SU-DHL-6 (cell line): ENCODE data around the gene RASL10A.

ENCODE experiments used
- H2AFZ ChIP-seq: fragments of 200-600 bp; sonication (generic); 2 replicates; pipeline ENCODE4 v1.6.1; 2014; ENCODE audit warnings: low read depth, mild to moderate bottlenecking, moderate library complexity, mixed read lengths, antibody characterized with exemption, low read length; ENCODE audit not compliant: severe bottlenecking
- H3F3A ChIP-seq: fragments of 200-600 bp; shearing (Covaris generic); 2 replicates; pipeline ENCODE4 v1.6.0; 2016; ENCODE audit warnings: antibody characterized with exemption, mild to moderate bottlenecking; ENCODE audit not compliant: insufficient read depth
- H3K27ac ChIP-seq: fragments of 200-600 bp; sonication (generic); 2 replicates; pipeline ENCODE4 v1.5.1; 2016; ENCODE audit warnings: low read depth, mild to moderate bottlenecking, low read length, moderate library complexity, mixed read lengths
- H3K27me3 ChIP-seq: fragments of 200-600 bp; sonication (generic), shearing (Covaris generic); 2 replicates; pipeline ENCODE4 v1.6.0; 2014; ENCODE audit warnings: mild to moderate bottlenecking, low read length
- H3K36me3 ChIP-seq: fragments of 200-600 bp; sonication (generic); 2 replicates; pipeline ENCODE4 v1.6.1; 2014; ENCODE audit warnings: mild to moderate bottlenecking, low read length, mixed read lengths
- H3K4me2 ChIP-seq: fragments of 300-600, 200-600 bp; shearing (Covaris generic), sonication (generic); 2 replicates; pipeline ENCODE4 v1.6.0; 2014; ENCODE audit warnings: low read length, low read depth, mild to moderate bottlenecking; ENCODE audit not compliant: poor library complexity, severe bottlenecking
- H3K4me3 ChIP-seq: fragments of 200-600 bp; sonication (generic); 2 replicates; pipeline ENCODE4 v1.5.1; 2014; ENCODE audit warnings: antibody characterized with exemption, low read length, mild to moderate bottlenecking, mixed read lengths; ENCODE audit not compliant: insufficient read depth, poor library complexity, severe bottlenecking
- H3K79me2 ChIP-seq: fragments of 200-600 bp; sonication (generic); 2 replicates; pipeline ENCODE4 v1.6.1; 2014; ENCODE audit warnings: mild to moderate bottlenecking, low read length, moderate library complexity; ENCODE audit not compliant: insufficient read depth
- H3K9ac ChIP-seq: fragments of 200-600 bp; sonication (generic); 2 replicates; pipeline ENCODE4 v1.7.0; 2014; ENCODE audit warnings: mild to moderate bottlenecking, low read length
- H3K9me2 ChIP-seq: fragments of 200-600 bp; sonication (generic); replicated peaks from 2 replicates; pipeline ENCODE4 v1.6.1; 2014; ENCODE audit warnings: low read length; ENCODE audit not compliant: insufficient read depth
- H3K9me3 ChIP-seq: fragments of 200-600 bp; sonication (generic); 2 replicates; pipeline ENCODE4 v1.6.1; 2014; ENCODE audit warnings: low read length, mixed read lengths; ENCODE audit not compliant: insufficient read depth
- H4K20me1 ChIP-seq: fragments of 200-600 bp; sonication (generic); 2 replicates; pipeline ENCODE4 v1.6.1; 2014; ENCODE audit warnings: low read depth, mild to moderate bottlenecking, antibody characterized with exemption, low read length, moderate library complexity, mixed read lengths
- EZH2phosphoT487 ChIP-seq: fragments of 200-600 bp; sonication (generic), shearing (Covaris generic); conservative IDR thresholded peaks from 2 replicates; pipeline ENCODE4 v1.6.1; 2018; ENCODE audit warnings: mild to moderate bottlenecking, antibody characterized with exemption, low read length, moderate library complexity, mixed read lengths
- TF ChIP-seq, protein P1 (sequence below): fragments of 200-600 bp; sonication (generic); IDR thresholded peaks from one replicate; pipeline ENCODE4 v1.5.1; 2017; ENCODE audit warnings: antibody characterized with exemption, mild to moderate bottlenecking, low read length, moderate library complexity; ENCODE audit not compliant: insufficient read depth, poor library complexity, severe bottlenecking

RASL10A gene

DNA sequence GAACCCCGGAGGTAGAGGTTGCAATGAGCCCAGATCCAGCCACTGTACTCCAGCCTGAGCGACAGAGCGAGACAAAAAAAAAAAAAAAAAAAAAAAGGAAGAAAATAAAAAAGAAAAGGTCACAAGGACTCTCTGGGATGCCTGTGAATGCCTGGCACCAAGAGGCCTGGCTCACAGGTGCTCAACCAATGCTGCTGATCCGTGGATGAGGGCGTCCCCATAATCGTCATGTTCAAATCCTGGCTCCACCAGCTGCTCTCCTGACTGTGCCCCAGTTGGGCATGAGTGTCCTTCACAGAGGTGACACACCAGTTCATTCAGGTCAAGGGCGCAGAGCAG lies 9.7 kb downstream of the RASL10A start:
- H3K79me2 ChIP-seq = no peaks in the 10 kb centered on the region
- H3K9me3 ChIP-seq = no peaks in the 10 kb centered on the region
- H3K4me2 ChIP-seq = no peak overlapping the region
- no peak overlapping the region for H3K4me3 ChIP-seq
- H3K27me3 ChIP-seq = no peaks in the 10 kb centered on the region
- H3K9ac ChIP-seq = no peak overlapping the region
- no peak overlapping the region for H3K27ac ChIP-seq
- TF ChIP-seq EZH2phosphoT487 = no peak
- TF ChIP-seq, protein P1, sequence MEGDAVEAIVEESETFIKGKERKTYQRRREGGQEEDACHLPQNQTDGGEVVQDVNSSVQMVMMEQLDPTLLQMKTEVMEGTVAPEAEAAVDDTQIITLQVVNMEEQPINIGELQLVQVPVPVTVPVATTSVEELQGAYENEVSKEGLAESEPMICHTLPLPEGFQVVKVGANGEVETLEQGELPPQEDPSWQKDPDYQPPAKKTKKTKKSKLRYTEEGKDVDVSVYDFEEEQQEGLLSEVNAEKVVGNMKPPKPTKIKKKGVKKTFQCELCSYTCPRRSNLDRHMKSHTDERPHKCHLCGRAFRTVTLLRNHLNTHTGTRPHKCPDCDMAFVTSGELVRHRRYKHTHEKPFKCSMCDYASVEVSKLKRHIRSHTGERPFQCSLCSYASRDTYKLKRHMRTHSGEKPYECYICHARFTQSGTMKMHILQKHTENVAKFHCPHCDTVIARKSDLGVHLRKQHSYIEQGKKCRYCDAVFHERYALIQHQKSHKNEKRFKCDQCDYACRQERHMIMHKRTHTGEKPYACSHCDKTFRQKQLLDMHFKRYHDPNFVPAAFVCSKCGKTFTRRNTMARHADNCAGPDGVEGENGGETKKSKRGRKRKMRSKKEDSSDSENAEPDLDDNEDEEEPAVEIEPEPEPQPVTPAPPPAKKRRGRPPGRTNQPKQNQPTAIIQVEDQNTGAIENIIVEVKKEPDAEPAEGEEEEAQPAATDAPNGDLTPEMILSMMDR = no peak
- no peak overlapping the region for H2AFZ ChIP-seq
- H3F3A ChIP-seq = peaks cover 12% of the 10 kb centered on the region; the same call in 1 of the 2 replicates
- no peaks in the 10 kb centered on the region for H4K20me1 ChIP-seq
- H3K36me3 ChIP-seq = no peaks in the 10 kb centered on the region
- H3K9me2 ChIP-seq = no peaks in the 10 kb centered on the region

DNA sequence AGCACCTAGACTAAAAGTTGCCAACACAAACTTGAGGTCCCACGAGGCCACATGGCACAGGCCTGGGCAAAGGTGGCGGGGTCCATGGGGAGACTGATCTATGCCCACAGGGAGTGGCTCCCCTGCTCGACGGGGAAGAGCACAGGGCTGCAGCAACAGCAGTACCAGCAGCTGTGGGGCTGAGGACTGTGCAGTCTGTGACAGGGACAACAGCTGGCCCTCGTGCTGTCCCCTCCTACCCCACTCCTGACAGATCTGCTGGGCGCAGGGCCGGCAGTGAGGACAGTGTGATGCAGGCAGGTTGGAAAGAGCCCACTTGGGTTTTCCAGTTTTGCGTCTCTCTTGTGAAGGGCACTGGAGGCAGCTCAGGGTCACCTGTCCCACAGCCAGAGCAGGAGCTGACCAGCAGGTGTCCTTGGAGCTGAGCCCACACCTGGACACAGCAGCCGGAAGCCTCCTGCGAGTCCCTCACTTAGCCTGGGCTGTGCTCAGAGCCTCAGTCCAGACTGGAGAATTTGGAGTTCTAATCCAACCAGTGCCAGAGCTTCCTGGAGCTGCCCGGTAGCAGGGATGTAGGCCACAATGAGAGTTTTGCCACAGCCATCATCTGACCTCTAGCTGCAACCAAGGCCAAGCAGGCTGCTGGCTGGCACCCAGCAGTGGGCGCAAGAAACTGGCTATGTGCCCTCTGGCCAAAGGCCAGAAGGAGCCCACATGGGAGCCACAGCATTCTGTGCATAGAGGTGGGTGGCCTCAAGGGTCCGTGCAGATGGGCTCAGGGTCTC lies 12.6 kb downstream of the RASL10A start:
- Histone ChIP-seq H3K27me3 (no peaks in the 10 kb centered on the region), H3K27ac (no peak overlapping the region), H3K9me2 (no peaks in the 10 kb centered on the region), H3F3A (peaks cover 25% of the 10 kb centered on the region), H3K9ac (no peak overlapping the region), H2AFZ (no peak overlapping the region), H3K4me2 (no peak overlapping the region), H3K4me3 (no peak overlapping the region), H3K36me3 (peaks cover under 1% of the 10 kb centered on the region; the same call in 1 of the 2 replicates), H3K9me3 (no peaks in the 10 kb centered on the region), H3K79me2 (no peaks in the 10 kb centered on the region), H4K20me1 (no peaks in the 10 kb centered on the region; the same call in 1 of the 2 replicates)
- TF ChIP-seq EZH2phosphoT487 = no peak
- TF ChIP-seq, protein P1 = no peak

DNA sequence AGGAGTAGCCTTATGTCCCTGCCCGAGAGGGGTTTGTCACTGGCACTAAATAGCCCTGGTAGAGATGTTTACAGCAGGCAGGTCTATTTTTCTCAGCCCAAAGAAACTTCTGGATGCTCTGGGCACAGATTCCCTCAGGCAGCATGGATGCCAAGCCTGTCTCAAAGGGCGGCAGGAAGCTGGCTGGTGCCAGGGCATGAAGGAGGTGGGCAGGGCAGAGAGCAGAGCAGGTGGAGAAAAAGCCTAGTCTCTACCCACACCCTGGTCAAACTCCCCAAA lies 13.2 kb downstream of the RASL10A start:
- H3K9ac ChIP-seq = no peak overlapping the region
- no peaks in the 10 kb centered on the region; the same call in 1 of the 2 replicates for H4K20me1 ChIP-seq
- no peaks in the 10 kb centered on the region for H3K27me3 ChIP-seq
- peaks cover 6% of the 10 kb centered on the region; the same call in 1 of the 2 replicates for H3K36me3 ChIP-seq
- H3K27ac ChIP-seq = no peak overlapping the region
- no peaks in the 10 kb centered on the region for H3K79me2 ChIP-seq
- TF ChIP-seq, protein P1 = no peak
- TF ChIP-seq EZH2phosphoT487 = no peak
- no peak overlapping the region for H2AFZ ChIP-seq
- H3K4me3 ChIP-seq = no peak overlapping the region
- H3K9me3 ChIP-seq = no peaks in the 10 kb centered on the region
- no peaks in the 10 kb centered on the region for H3K9me2 ChIP-seq
- peaks cover 25% of the 10 kb centered on the region for H3F3A ChIP-seq
- H3K4me2 ChIP-seq = no peak overlapping the region
